Neural progenitor cell (in vitro differentiated cells): ENCODE measurements around the gene SDK1. TPM values are rescaled to one million over a fixed set of nuclear protein-coding genes. Genes with fewer than 3 reads are reported as not detected.
A peak's percentile ranks its signal among the peaks of the same experiment; 100 is the strongest.

ENCODE experiments used
- DNase-seq: peaks from one replicate; pipeline ENCODE4 v3.0.0-alpha.2; 2016; ENCODE audit warnings: low spot score
- H2AFZ ChIP-seq: fragments of 200-600 bp; sonication (generic); replicated peaks from 2 replicates; pipeline ENCODE4 v1.6.1; 2016; ENCODE audit warnings: antibody characterized with exemption
- H3F3A ChIP-seq: fragments of 200-600 bp; sonication (generic); 2 replicates; pipeline ENCODE4 v1.6.1; 2016; ENCODE audit warnings: antibody characterized with exemption, low read depth
- H3K27ac ChIP-seq: fragments of 200-600 bp; sonication (generic); 2 replicates; pipeline ENCODE4 v1.5.1; 2016; ENCODE audit warnings: mild to moderate bottlenecking
- H3K27me3 ChIP-seq: fragments of 200-600 bp; sonication (generic); 2 replicates; pipeline ENCODE4 v1.6.1; 2016; ENCODE audit warnings: mild to moderate bottlenecking, moderate library complexity
- H3K36me3 ChIP-seq: fragments of 200-600 bp; sonication (generic); 2 replicates; pipeline ENCODE4 v1.5.1; 2016
- H3K4me1 ChIP-seq: fragments of 200-600 bp; sonication (generic); 2 replicates; pipeline ENCODE4 v1.6.1; 2016; ENCODE audit warnings: mixed run types
- H3K4me2 ChIP-seq: fragments of 200-600 bp; sonication (generic); 2 replicates; pipeline ENCODE4 v1.6.1; 2016
- H3K4me3 ChIP-seq: fragments of 200-600 bp; sonication (generic); 2 replicates; pipeline ENCODE4 v1.5.1; 2016
- H3K79me2 ChIP-seq: fragments of 200-600 bp; sonication (generic); 2 replicates; pipeline ENCODE4 v1.6.1; 2016; ENCODE audit warnings: low read depth
- H3K9ac ChIP-seq: fragments of 200-600 bp; sonication (generic); 2 replicates; pipeline ENCODE4 v1.6.1; 2016
- H3K9me3 ChIP-seq: fragments of 200-600 bp; sonication (generic); 2 replicates; pipeline ENCODE4 v1.5.1; 2016; ENCODE audit warnings: low read depth
- H4K20me1 ChIP-seq: fragments of 200-600 bp; sonication (generic); 2 replicates; pipeline ENCODE4 v1.6.1; 2016; ENCODE audit warnings: low read depth
- H3K27ac Mint-ChIP-seq: 3 replicates; pipeline ENCODE4 v1.8.0; 2021; ENCODE audit warnings: mixed read lengths
- H3K27me3 Mint-ChIP-seq: 2 replicates; pipeline ENCODE4 v1.8.0; 2022; ENCODE audit warnings: low read depth, mild to moderate bottlenecking, inconsistent platforms, moderate library complexity, mixed read lengths; ENCODE audit not compliant: insufficient read depth
- H3K36me3 Mint-ChIP-seq: 3 replicates; pipeline ENCODE4 v1.8.0; 2021; ENCODE audit warnings: mixed read lengths
- H3K4me1 Mint-ChIP-seq: 3 replicates; pipeline ENCODE4 v1.8.0; 2021; ENCODE audit warnings: mixed read lengths
- H3K4me3 Mint-ChIP-seq: 3 replicates; pipeline ENCODE4 v1.8.0; 2021; ENCODE audit warnings: mild to moderate bottlenecking, moderate library complexity, mixed read lengths
- H3K9me3 Mint-ChIP-seq: 3 replicates; pipeline ENCODE4 v1.8.0; 2020; ENCODE audit warnings: mixed read lengths
- CTCF ChIP-seq: fragments of 200-600 bp; sonication (generic); IDR thresholded peaks from 2 replicates; pipeline ENCODE4 v1.5.1; 2017; ENCODE audit warnings: antibody characterized with exemption, mild to moderate bottlenecking
- EZH2 ChIP-seq: fragments of 200-600 bp; sonication (generic); IDR thresholded peaks from 2 replicates; pipeline ENCODE4 v1.6.1; 2017; ENCODE audit warnings: antibody characterized with exemption, mild to moderate bottlenecking, moderate library complexity
- EZH2phosphoT487 ChIP-seq: fragments of 200-600 bp; sonication (generic); IDR thresholded peaks from 2 replicates; pipeline ENCODE4 v1.6.1; 2017; ENCODE audit warnings: antibody characterized with exemption
- total RNA-seq: library from RNA; depleted of rRNA; stranded (reverse); fragments of >200 nt; gene quantifications from 2 replicates; pipeline ENCODE4 v1.2.3, GENCODE V29; 2015; ENCODE audit warnings: low replicate concordance

Gene SDK1
- total RNA-seq, 1 donor from 2014 or later, result 4.9 TPM

- Histone ChIP-seq H3K27ac (no peak overlapping the region), H3K4me2 (peak overlapping the region; percentile 22), H3K27me3 (no peaks in the 10 kb centered on the region), H3K36me3 (no peaks in the 10 kb centered on the region), H2AFZ (no peak overlapping the region), H3K79me2 (no peaks in the 10 kb centered on the region), H3K4me1 (peaks cover 13% of the 10 kb centered on the region), H3K9me3 (no peaks in the 10 kb centered on the region), H4K20me1 (no peaks in the 10 kb centered on the region), H3F3A (peaks cover 6% of the 10 kb centered on the region), H3K9ac (no peak overlapping the region), H3K4me3 (no peak overlapping the region)
- Mint-ChIP-seq H3K27me3 (no peaks in the 10 kb centered on the region), H3K9me3 (peaks cover 2% of the 10 kb centered on the region), H3K4me3 (no peak overlapping the region), H3K36me3 (no peaks in the 10 kb centered on the region), H3K4me1 (peaks cover 2% of the 10 kb centered on the region), H3K27ac (no peak overlapping the region)
- peak; percentile 23 for DNase-seq
- TF ChIP-seq EZH2phosphoT487 (no peak), CTCF (no peak), EZH2 (no peak)
These were observed 284.8 kb downstream of the SDK1 start for GRCh38 chr7:3585826-3586225.

- H3K4me1 Mint-ChIP-seq, result peaks cover 24% of the 10 kb centered on the region
- H3K36me3 ChIP-seq, result no peaks in the 10 kb centered on the region
- H3K36me3 Mint-ChIP-seq, result no peaks in the 10 kb centered on the region
- TF ChIP-seq EZH2phosphoT487, result no peak
- TF ChIP-seq EZH2, result no peak
- no peak overlapping the region for H3K4me3 ChIP-seq
- H3F3A ChIP-seq, result peaks cover 9% of the 10 kb centered on the region
- H3K27me3 ChIP-seq, result no peaks in the 10 kb centered on the region
- H3K27ac Mint-ChIP-seq, result no peak overlapping the region
- H3K4me1 ChIP-seq, result peaks cover 38% of the 10 kb centered on the region
- H3K9ac ChIP-seq, result no peak overlapping the region
- no peak for DNase-seq
- H3K9me3 Mint-ChIP-seq, result peaks cover 2% of the 10 kb centered on the region
- H3K27ac ChIP-seq, result no peak overlapping the region
- no peak overlapping the region for H3K4me3 Mint-ChIP-seq
- H3K27me3 Mint-ChIP-seq, result no peaks in the 10 kb centered on the region
- H3K9me3 ChIP-seq, result no peaks in the 10 kb centered on the region
- no peak overlapping the region for H2AFZ ChIP-seq
- H4K20me1 ChIP-seq, result no peaks in the 10 kb centered on the region
- no peaks in the 10 kb centered on the region for H3K79me2 ChIP-seq
- H3K4me2 ChIP-seq, result no peak overlapping the region
These were observed 287.3 kb downstream of the SDK1 start for GRCh38 chr7:3588341-3588740.

GRCh38 chr7:3589752-3590151, 288.7 kb downstream of the SDK1 start:
- Histone ChIP-seq H2AFZ (no peak overlapping the region), H3K9ac (no peak overlapping the region), H3K4me1 (peaks cover 38% of the 10 kb centered on the region), H3K79me2 (no peaks in the 10 kb centered on the region), H3K4me3 (no peak overlapping the region), H4K20me1 (no peaks in the 10 kb centered on the region), H3K36me3 (no peaks in the 10 kb centered on the region), H3F3A (peaks cover 9% of the 10 kb centered on the region), H3K9me3 (no peaks in the 10 kb centered on the region), H3K27me3 (no peaks in the 10 kb centered on the region), H3K4me2 (no peak overlapping the region), H3K27ac (no peak overlapping the region)
- H3K36me3 Mint-ChIP-seq, result no peaks in the 10 kb centered on the region
- DNase-seq, result no peak
- H3K9me3 Mint-ChIP-seq, result no peaks in the 10 kb centered on the region
- no peak overlapping the region for H3K4me3 Mint-ChIP-seq
- H3K4me1 Mint-ChIP-seq, result peaks cover 24% of the 10 kb centered on the region
- no peak overlapping the region for H3K27ac Mint-ChIP-seq
- no peak for TF ChIP-seq EZH2
- TF ChIP-seq CTCF, result no peak
- TF ChIP-seq EZH2phosphoT487, result no peak
- no peaks in the 10 kb centered on the region for H3K27me3 Mint-ChIP-seq

- Histone ChIP-seq H3K4me3 (no peak overlapping the region), H2AFZ (no peak overlapping the region), H3K4me2 (peak overlapping the region; percentile 6), H3K36me3 (no peaks in the 10 kb centered on the region), H3K9me3 (no peaks in the 10 kb centered on the region), H3K9ac (no peak overlapping the region), H3F3A (peaks cover 3% of the 10 kb centered on the region), H4K20me1 (no peaks in the 10 kb centered on the region), H3K27me3 (no peaks in the 10 kb centered on the region), H3K4me1 (peaks cover 29% of the 10 kb centered on the region), H3K79me2 (no peaks in the 10 kb centered on the region), H3K27ac (no peak overlapping the region)
- no peaks in the 10 kb centered on the region for H3K36me3 Mint-ChIP-seq
- peak overlapping the region; percentile 81 for H3K27ac Mint-ChIP-seq
- H3K27me3 Mint-ChIP-seq, result no peaks in the 10 kb centered on the region
- H3K4me1 Mint-ChIP-seq, result peaks cover 24% of the 10 kb centered on the region
- TF ChIP-seq EZH2phosphoT487 (no peak), CTCF (no peak), EZH2 (no peak)
- no peaks in the 10 kb centered on the region for H3K9me3 Mint-ChIP-seq
- no peak for DNase-seq
- H3K4me3 Mint-ChIP-seq, result no peak overlapping the region
These were observed 290.2 kb downstream of the SDK1 start for GRCh38 chr7:3591219-3591618.
